ENCODE results near the gene CYSTM1.

- no peak for TF ChIP-seq POLR2AphosphoS5 (IDR thresholded peaks at IDR 0.05; ENCODE audit: insufficient read depth in 1 of 2, low read depth in 1 of 2)
- no peak for TF ChIP-seq POLR2A (IDR thresholded peaks at IDR 0.05)
- TF ChIP-seq, protein P1, sequence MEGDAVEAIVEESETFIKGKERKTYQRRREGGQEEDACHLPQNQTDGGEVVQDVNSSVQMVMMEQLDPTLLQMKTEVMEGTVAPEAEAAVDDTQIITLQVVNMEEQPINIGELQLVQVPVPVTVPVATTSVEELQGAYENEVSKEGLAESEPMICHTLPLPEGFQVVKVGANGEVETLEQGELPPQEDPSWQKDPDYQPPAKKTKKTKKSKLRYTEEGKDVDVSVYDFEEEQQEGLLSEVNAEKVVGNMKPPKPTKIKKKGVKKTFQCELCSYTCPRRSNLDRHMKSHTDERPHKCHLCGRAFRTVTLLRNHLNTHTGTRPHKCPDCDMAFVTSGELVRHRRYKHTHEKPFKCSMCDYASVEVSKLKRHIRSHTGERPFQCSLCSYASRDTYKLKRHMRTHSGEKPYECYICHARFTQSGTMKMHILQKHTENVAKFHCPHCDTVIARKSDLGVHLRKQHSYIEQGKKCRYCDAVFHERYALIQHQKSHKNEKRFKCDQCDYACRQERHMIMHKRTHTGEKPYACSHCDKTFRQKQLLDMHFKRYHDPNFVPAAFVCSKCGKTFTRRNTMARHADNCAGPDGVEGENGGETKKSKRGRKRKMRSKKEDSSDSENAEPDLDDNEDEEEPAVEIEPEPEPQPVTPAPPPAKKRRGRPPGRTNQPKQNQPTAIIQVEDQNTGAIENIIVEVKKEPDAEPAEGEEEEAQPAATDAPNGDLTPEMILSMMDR (IDR thresholded peaks at IDR 0.05): no peak
Measured at GRCh38 chr5:140197023-140197422, 22.0 kb downstream of the CYSTM1 start.
